ENCODE data around the gene PLCB4.

Gene PLCB4

GRCh38 chr20:9109566-9109965 is 40.7 kb downstream of the PLCB4 start:
- DNase-seq: no peak

- DNase-seq: no peak
Measured at GRCh38 chr20:9110365-9110764, 41.5 kb downstream of the PLCB4 start.

- DNase-seq: no peak
Measured at GRCh38 chr20:9110916-9111432, 42.1 kb downstream of the PLCB4 start.

DNA sequence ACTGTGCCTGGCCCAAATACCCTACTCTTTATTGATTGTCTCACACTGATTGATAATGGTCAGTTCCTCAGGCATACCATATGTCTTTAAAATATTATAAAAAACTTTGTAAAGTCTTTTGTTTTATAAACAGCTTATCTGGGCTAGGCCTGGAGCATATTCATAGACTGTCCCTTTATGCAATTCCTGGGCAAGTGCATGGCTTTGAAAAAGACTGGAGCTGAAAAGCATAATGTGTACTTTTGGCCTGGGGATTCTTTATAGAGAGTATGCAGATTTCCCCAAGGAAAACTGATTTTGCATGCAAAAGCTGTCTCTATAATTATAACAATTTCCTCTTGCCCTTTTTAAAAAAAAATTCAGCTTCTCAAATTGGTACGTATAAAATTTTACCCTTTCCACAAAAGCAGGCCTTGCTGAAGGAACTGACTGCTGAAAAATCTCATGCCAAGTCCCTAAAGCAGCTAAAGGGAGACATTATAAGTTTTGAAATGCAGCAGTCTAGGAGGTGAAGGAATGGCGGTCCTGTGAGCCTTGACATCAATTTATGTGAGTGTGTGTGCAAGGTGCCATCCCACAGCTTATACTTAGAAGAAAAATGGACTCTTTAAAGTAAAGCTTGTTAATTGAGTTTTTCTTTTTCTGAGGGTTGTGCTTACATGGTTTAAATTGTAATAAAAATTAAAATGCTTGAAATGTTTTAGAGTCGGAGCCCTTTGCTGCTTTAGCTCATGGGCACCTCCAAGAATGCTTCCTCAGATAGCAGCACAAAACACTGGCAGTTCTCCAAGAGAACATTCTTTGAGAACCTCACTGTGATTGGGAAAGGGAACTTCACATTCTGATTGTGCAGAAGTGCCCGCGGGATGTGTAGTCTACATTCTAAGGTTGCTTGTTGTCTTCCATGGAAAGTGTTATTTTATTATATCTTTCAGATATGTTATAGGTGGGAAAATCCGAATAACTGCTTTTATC is 43.9 kb downstream of the PLCB4 start:
- no peak for DNase-seq

GRCh38 chr20:9114709-9115108 is 45.8 kb downstream of the PLCB4 start:
- DNase-seq: no peak

- DNase-seq: no peak
Measured at GRCh38 chr20:9117548-9117947, 48.7 kb downstream of the PLCB4 start.

DNA sequence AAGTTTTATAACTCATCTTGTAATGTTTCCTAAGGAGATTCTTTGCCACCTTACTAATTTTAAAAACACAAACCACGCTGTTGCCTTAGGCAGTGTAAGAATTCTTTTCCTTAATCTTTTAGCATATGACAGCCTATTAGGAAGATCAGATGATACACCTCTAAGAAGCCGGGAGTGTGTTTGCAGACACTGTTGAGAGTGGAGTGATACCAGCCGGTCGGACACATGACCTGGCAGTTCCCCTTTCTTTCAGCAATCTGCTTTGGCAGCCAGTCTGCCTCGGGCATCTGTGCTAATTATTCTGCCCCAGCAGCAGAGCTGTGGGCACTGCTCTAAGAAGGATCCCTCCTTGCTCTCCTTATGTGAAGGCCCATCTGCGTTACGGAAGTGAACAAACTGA is 50.9 kb downstream of the PLCB4 start:
- DNase-seq: no peak

DNA sequence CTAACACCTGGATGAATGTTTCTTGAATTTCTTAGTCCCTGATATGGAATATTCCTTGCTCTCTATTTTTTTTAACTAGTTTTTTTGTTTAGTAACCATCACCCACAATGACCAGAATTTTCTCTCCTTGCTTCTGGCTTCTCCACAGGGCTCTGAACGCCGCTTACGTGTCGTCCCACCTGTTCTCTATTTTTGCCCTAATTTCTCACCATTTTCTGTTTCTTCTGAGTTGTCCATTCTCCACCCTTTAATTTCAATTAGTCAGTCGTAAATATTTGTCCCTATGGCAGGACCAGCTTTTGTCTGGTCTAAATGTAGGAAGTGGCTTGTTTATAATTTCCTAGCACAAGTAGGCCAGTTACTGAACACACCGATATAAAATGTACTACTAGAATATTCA is 52.3 kb downstream of the PLCB4 start:
- no peak for DNase-seq

DNA sequence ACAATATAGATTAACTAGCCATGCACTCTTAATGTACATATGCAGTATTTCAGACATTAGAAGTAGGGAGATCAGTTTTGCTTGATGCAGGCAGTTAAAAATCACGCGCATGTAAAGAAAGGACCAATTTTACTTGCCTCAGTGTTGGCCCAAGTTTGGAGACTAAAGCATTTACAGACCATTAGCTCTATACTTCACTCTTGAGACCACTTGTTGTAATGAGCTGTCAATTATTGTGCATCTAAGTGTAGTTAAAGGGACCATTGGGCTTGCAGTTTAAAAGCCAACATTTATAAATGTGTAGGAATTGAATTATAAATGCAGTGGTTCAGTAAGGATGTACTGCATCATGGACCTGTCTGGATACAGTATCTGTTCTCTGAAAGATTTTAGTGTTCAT is 53.7 kb downstream of the PLCB4 start:
- DNase-seq: no peak

DNA sequence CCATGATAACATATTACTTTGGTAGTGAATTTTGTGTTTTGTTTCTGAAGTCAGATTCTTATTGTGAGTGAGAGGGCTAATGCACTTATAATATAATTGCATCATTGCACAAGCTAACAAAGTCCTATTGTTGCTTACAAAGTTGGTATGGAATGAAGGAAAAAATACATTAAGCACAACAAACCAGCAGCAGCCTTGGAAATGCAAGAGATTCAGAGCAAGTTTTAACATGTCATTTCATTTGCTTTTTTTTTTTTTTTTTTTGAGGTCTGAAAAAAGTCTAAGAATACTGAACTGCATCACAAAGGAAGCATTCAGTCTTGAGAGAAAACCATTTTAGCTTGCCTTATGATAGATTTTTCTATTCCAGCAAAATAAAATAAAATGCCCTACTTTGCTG is 57.6 kb downstream of the PLCB4 start:
- DNase-seq: no peak

DNA sequence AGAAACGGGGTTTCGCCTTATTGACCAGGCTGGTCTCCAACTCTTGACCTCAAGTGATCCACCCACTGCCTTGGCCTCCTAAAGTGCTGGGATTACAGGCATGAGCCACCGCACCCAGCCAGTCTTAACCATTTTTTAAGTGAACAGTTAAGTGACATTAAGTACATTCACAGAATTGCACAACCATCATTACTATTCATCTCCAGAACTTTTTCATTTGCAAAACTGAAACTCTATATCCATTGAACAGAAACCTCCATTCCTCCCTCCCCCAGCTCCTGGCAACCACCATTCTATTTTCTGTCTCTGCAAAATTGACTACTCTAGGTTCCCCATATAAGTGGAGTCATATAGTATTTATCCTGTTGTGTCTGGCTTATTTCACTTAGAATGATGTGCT is 59.7 kb downstream of the PLCB4 start:
- no peak for DNase-seq

GRCh38 chr20:9129756-9130155 is 60.9 kb downstream of the PLCB4 start:
- DNase-seq: no peak

DNA sequence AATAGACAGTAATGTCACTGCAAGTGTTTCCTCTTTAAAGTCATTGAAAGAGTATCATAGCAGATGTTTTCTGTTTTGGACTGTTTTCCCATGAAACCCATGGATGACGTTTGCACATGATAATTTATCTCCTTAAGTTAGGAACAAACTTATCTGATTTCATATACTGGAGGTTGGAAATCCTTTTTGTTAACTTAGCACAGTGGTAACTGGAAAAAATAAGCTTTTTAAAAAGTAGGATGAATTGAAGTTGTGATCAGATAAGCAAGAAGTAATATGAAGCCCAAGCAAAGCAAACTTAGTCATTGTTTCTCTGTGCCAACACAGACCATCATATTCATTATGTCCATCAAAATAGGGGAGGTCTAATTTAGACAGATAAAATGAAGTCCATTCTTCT is 61.6 kb downstream of the PLCB4 start:
- DNase-seq: no peak

GRCh38 chr20:9131841-9132240 is 63.0 kb downstream of the PLCB4 start:
- no peak for DNase-seq

DNA sequence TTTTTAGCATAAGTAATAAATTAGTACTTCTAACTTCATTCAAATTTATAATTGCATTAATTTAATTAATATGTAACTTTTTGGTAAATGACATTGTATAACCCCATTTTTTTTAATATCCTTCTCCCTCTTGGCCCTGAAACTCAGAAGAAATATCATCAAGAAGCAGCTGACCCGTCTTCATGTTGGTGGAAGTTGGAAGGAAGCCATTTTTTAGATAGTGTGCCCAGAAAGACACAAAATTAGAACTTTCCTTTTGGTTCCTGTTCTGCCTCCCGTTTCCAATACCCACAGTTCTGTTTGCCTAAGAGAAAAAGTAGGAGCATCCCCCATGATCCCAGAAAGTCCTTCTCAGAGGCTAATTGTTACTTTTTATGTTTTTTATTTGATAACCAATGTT is 65.5 kb downstream of the PLCB4 start:
- no peak for DNase-seq

GRCh38 chr20:9136114-9136513 is 67.2 kb downstream of the PLCB4 start:
- DNase-seq: no peak

DNA sequence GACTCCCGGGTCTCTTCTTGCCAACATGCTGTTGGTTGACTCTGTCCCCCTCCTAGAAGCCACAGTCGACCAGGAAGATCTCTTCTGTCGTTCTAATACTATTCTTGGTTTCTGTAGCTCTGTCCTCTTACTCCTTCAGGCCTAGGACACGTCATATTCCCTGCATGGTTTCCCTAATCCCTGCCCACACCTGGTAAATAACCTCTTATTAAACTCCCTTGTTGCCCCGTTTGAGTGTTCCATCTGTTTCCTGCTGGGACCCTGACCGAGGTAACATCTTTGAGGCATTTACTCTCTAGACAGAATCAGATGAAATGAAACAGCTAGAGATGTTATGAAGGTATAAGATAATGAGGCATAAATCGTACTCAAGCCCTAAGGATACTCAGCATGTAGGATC is 68.1 kb downstream of the PLCB4 start:
- no peak for DNase-seq

GRCh38 chr20:9139106-9139833 is 70.4 kb downstream of the PLCB4 start:
- no peak for DNase-seq

DNA sequence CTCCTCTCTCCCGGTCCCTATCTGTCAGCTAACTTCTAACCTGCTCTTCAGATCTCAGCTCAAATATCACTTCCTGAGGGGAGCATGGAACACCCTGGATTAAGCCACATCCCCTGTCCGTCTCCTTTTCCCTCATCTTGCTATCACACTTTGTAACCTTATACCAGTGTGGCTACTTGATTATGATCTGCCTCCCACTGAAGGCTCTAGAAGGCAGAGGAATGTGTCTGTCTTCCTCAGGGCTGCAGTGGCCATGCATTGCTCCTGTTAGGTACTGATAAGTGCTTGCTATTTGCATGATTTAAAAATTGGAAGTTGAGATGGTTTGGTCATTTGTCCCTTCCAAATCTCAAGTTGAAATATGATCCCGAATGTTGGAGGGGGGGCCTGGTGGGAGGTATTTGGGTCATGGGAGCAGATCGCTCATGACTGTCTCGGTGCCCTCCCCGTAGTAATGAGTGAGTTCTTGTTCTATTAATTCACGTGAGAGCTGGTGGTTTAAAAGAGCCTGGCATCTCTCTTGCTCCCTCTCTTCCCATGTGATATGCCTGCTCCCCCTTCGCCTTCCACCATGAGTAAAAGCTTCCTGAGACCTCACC is 71.4 kb downstream of the PLCB4 start:
- DNase-seq: no peak

DNA sequence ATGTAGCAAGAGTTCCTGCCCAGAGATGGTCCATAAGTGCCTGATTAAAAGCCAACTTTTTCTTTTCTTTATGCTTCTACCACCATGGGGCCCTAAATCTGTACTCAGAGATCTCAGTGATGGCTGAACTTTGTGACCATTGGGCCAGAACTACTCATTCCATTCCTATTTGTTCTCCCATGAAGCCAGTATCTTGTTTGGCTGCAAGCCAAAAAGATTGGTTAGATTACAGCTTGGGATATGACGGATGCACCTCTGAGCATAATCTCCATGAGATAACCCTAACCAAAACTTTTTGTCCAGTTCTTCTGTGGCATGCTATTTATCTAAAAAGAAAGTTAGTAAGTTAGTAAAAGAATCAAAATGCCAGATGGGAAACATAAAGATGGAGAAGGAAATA is 72.2 kb downstream of the PLCB4 start:
- no peak for DNase-seq

- no peak for DNase-seq
Measured at GRCh38 chr20:9141921-9142320, 73.0 kb downstream of the PLCB4 start.

GRCh38 chr20:9142809-9143208 is 73.9 kb downstream of the PLCB4 start:
- no peak for DNase-seq

- no peak for DNase-seq
Measured at GRCh38 chr20:9143926-9144325, 75.0 kb downstream of the PLCB4 start.

DNA sequence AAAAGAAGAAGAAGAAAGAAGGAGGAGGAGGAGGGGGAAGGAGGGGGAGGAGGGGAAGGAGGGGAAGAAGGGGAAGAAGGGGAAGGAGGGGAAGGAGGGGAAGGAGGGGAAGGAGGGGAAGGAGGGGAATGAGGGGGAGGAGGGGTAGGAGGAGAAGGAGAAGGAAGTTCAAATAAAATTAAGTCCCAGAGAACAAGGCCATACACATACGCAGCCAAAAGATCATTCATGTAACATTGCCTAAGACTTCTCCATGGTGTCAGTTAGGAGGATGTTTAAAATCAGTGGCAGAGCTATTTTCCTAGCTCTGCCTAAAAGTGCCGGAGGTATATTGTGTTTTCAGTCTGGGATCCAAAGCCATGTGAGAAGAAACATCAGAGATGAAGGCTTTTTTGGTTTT is 75.8 kb downstream of the PLCB4 start:
- DNase-seq: no peak

All from bone marrow (tissue), 2 donors.